ENCODE data around the gene CLCN7. TPM values are rescaled to one million over a fixed set of nuclear protein-coding genes. Genes with fewer than 3 reads are reported as not detected.

CLCN7 gene
- total RNA-seq, 1 donor from 2014 or later = 49.8 TPM

DNA sequence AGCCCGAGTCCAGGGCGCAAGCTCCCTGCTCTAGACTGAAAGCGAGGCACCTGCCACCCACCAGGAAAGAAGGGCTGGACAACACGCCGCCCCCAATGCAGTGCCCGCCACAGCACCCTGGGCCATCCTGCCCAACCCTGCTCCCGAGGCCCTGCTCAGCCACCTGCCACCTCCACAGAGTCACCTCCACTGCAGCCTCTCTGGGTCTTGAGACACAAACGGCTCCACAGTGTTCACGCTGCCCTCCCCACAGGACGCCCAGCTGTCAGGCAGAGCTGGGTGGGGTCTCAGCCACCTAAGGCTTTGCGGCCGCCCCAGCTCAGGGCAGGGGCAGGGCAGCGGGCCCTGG, 9.3 kb downstream of the CLCN7 start:
- intact Hi-C loops (cut with DNase I) = no loop called here
- DNase-seq (ENCODE audit: extremely low spot score in 2 of 2) = no peak
- Histone ChIP-seq H3K27me3 (no peaks in the 10 kb centered on the region), H3K9me3 (no peaks in the 10 kb centered on the region), H3K27ac (no peak overlapping the region), H3K36me3 (peaks cover 0 to 16% of the 10 kb centered on the region in 2 donors), H3K4me3 (no peak overlapping the region), H3K4me1 (no peaks in the 10 kb centered on the region)
- no peak for TF ChIP-seq POLR2A (IDR thresholded peaks at IDR 0.05)
- TF ChIP-seq POLR2AphosphoS5 (IDR thresholded peaks at IDR 0.05; ENCODE audit: insufficient read depth in 1 of 2, low read depth in 1 of 2) = no peak
- TF ChIP-seq, protein P1, sequence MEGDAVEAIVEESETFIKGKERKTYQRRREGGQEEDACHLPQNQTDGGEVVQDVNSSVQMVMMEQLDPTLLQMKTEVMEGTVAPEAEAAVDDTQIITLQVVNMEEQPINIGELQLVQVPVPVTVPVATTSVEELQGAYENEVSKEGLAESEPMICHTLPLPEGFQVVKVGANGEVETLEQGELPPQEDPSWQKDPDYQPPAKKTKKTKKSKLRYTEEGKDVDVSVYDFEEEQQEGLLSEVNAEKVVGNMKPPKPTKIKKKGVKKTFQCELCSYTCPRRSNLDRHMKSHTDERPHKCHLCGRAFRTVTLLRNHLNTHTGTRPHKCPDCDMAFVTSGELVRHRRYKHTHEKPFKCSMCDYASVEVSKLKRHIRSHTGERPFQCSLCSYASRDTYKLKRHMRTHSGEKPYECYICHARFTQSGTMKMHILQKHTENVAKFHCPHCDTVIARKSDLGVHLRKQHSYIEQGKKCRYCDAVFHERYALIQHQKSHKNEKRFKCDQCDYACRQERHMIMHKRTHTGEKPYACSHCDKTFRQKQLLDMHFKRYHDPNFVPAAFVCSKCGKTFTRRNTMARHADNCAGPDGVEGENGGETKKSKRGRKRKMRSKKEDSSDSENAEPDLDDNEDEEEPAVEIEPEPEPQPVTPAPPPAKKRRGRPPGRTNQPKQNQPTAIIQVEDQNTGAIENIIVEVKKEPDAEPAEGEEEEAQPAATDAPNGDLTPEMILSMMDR (IDR thresholded peaks at IDR 0.05) = no peak

DNA sequence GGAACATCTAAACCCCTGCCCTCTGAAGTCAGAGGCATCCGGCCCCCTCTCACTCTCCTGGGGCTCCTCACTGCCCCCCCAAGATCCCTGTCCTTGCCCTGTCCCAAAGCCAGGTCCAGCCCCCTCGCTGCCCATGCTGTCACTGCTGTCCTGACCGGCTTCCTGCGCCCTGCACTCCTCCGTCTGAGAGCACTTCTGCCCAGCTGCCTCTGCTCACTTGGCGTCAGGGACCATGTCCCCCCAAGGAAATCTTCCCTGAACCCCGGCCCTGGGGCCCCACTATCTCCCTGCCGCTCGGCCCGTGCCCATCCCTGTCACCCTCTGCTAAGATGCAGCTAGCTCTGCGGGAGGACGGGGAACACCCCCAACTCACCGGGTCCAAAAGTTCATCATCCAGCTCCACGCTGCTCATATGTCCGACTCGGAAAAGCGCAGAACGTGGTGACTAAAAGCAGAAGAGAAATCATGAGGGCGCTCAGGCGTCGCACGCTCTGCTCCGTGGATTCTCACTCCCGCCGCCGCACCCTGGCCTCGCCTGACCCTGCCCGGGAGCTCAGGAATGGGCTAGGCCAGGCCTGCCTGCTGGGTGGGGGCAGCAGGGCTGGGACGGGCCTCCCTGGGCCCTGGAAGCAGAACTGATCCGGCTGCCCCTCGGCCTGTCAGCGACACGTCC, 9.8 kb downstream of the CLCN7 start:
- Histone ChIP-seq H3K4me3 (no peak overlapping the region), H3K36me3 (peaks cover 0 to 20% of the 10 kb centered on the region in 2 donors), H3K27ac (no peak overlapping the region), H3K4me1 (no peaks in the 10 kb centered on the region), H3K27me3 (no peaks in the 10 kb centered on the region), H3K9me3 (no peaks in the 10 kb centered on the region)
- TF ChIP-seq, protein P1 (IDR thresholded peaks at IDR 0.05) = no peak
- no peak for TF ChIP-seq POLR2A (IDR thresholded peaks at IDR 0.05)
- TF ChIP-seq POLR2AphosphoS5 (IDR thresholded peaks at IDR 0.05; ENCODE audit: insufficient read depth in 1 of 2, low read depth in 1 of 2) = no peak
- no peak for DNase-seq (ENCODE audit: extremely low spot score in 2 of 2)
- intact Hi-C loops (cut with DNase I) = no loop called here

DNA sequence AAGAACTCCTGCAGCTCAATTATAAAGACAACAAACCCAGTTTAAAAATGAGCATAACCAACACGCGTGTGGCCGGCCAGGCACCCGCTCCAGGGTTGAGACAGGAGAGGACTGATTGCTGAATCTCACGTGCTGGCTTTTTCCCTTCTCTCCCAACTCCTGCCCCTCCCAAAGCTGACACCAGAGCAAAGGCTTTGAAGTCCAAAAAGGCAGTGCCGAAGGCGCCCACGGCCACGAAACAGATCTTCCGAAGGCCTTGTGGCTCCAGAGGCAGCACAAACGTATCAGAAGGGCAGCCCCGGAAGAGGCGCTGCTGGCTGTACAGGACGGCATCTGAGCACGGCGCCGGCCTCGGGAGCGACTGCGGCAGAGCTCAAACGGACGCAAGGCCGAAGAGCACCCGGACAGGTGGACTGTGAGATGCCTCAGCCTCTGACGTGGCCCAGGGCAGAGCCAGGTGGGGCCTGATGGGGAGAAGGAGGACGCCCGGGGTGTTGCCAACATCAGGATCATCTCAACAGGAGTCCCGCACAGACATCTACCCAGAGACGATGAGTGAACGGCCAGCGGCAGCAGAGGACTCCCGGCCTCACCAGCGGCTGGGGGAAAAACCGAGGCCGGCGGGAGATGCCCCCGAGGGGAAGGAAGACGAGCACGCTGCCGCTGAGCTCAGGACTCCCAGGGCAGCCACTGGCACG, 10.5 kb downstream of the CLCN7 start:
- no peak overlapping the region for H3K27ac ChIP-seq
- peaks cover 0 to 20% of the 10 kb centered on the region in 2 donors for H3K36me3 ChIP-seq
- DNase-seq (ENCODE audit: extremely low spot score in 2 of 2) = no peak
- TF ChIP-seq, protein P1 (IDR thresholded peaks at IDR 0.05) = no peak
- TF ChIP-seq POLR2A (IDR thresholded peaks at IDR 0.05) = no peak
- no peak for TF ChIP-seq POLR2AphosphoS5 (IDR thresholded peaks at IDR 0.05; ENCODE audit: insufficient read depth in 1 of 2, low read depth in 1 of 2)
- H3K4me1 ChIP-seq = no peaks in the 10 kb centered on the region
- intact Hi-C loops (cut with DNase I) = no loop called here
- H3K9me3 ChIP-seq = no peaks in the 10 kb centered on the region
- H3K4me3 ChIP-seq = no peak overlapping the region
- no peaks in the 10 kb centered on the region for H3K27me3 ChIP-seq

DNA sequence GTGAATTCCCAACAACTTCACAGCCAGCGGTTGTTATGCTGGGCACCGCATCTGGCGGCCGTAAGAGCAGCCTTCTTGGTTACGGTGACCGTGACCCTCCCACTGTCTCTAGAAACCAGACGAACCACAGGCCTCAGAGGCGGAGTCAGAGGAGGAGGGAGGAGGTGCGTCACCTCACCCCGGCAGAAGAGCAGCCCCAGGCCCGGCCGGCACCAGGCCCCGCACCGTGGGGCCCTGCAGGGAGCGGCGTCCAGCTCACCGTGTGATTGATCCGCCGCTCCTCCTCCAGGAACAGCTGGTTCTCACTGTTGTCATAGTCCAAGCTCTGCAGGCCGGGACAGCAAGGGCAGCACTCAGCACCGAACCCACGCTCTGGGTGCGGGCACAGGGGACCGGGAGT, 13.7 kb downstream of the CLCN7 start:
- Histone ChIP-seq H3K27me3 (no peaks in the 10 kb centered on the region), H3K27ac (no peak overlapping the region), H3K4me1 (no peaks in the 10 kb centered on the region), H3K36me3 (peaks cover 0 to 40% of the 10 kb centered on the region in 2 donors), H3K4me3 (no peak overlapping the region), H3K9me3 (no peaks in the 10 kb centered on the region)
- intact Hi-C loops (cut with DNase I) = no loop called here
- TF ChIP-seq POLR2A (IDR thresholded peaks at IDR 0.05) (no peak), POLR2AphosphoS5 (IDR thresholded peaks at IDR 0.05; ENCODE audit: insufficient read depth in 1 of 2, low read depth in 1 of 2) (peak in 1 of 2 donors; percentile 20)
- DNase-seq (ENCODE audit: extremely low spot score in 2 of 2) = no peak

DNA sequence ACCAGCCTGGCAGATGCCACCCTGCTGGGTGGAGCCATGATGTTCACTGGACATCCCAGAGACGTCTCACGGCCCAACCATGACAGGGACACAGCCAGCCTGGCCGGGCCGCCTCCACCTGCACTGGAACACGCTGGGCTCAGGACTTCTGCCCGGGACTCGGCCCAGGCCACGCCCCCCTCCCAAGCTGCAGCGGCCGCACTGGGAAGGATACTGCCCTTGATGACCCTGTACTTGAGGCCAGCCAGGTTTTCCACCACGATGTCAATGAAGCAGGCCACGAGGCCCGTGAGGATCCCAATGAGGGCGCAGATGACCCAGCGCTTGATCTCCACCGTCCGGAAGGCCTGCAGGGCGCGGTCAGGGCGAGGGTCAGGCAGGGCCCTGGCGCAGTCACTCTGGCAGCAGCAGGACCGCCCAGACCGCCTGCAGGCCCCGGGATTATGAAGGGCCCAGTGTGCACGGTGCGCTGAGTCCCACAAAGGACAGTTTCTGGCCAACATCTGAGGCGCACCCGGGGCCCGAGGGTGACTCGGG, 14.2 kb downstream of the CLCN7 start:
- Histone ChIP-seq H3K27ac (no peak overlapping the region), H3K27me3 (no peaks in the 10 kb centered on the region), H3K4me3 (no peak overlapping the region), H3K9me3 (no peaks in the 10 kb centered on the region), H3K36me3 (peaks cover 0 to 44% of the 10 kb centered on the region in 2 donors), H3K4me1 (no peaks in the 10 kb centered on the region)
- DNase-seq (ENCODE audit: extremely low spot score in 2 of 2) = no peak
- TF ChIP-seq POLR2AphosphoS5 (IDR thresholded peaks at IDR 0.05; ENCODE audit: insufficient read depth in 1 of 2, low read depth in 1 of 2) (no peak), POLR2A (IDR thresholded peaks at IDR 0.05) (no peak)
- TF ChIP-seq, protein P1 (IDR thresholded peaks at IDR 0.05) = no peak
- intact Hi-C loops (cut with DNase I) = no loop called here
